Anterior cingulate cortex (tissue), 58 donors: ENCODE measurements around the gene ONECUT1.
"Not testable (repeated sequence)": the region's sequence is repeated elsewhere in the genome, so short reads cannot be mapped to it uniquely, and the experiment has no call there.

ENCODE experiments used
- DNase-seq, 58 donors: peaks; one replicate each; lab custom pipeline; 2025; lab: John Stamatoyannopoulos, UW

The ONECUT1 gene

GRCh38 chr15:52790169-52790708 lies at the start of gene ONECUT1:
TSS of gene ONECUT1 (minus strand) at chr15:52790336. CDS start at chr15:52789884, 452 bp downstream.
- DNase-seq: peak in 25 of 58 donors; percentile 6 to 61 (median 27)

- DNase-seq: no peak
These were observed 44.2 kb upstream of the ONECUT1 start for GRCh38 chr15:52834379-52834778.

GRCh38 chr15:52824169-52824942 lies 34.2 kb upstream of the ONECUT1 start:
- not testable (repeated sequence) for DNase-seq

- no peak for DNase-seq
These were observed 32.3 kb upstream of the ONECUT1 start for GRCh38 chr15:52822475-52822874.

GRCh38 chr15:52819253-52819652 lies 29.1 kb upstream of the ONECUT1 start:
- DNase-seq: no peak

- DNase-seq: not testable (repeated sequence)
These were observed 25.8 kb upstream of the ONECUT1 start for GRCh38 chr15:52815899-52816298.

- DNase-seq: no peak
These were observed 18.9 kb upstream of the ONECUT1 start for GRCh38 chr15:52808996-52809395.

GRCh38 chr15:52808441-52808840 lies 18.3 kb upstream of the ONECUT1 start:
- DNase-seq: no peak

- no peak for DNase-seq
These were observed 16.1 kb upstream of the ONECUT1 start for GRCh38 chr15:52806284-52806655.

- no peak for DNase-seq
These were observed 15.5 kb upstream of the ONECUT1 start for GRCh38 chr15:52805351-52806283.

GRCh38 chr15:52804526-52805081 lies 14.5 kb upstream of the ONECUT1 start:
- DNase-seq: no peak

- no peak for DNase-seq
These were observed 13.6 kb upstream of the ONECUT1 start for GRCh38 chr15:52803467-52804306.

GRCh38 chr15:52803108-52803466 lies 13.0 kb upstream of the ONECUT1 start:
- no peak for DNase-seq

- no peak for DNase-seq
These were observed 12.0 kb upstream of the ONECUT1 start for GRCh38 chr15:52802110-52802509.

GRCh38 chr15:52801748-52802085 lies 11.6 kb upstream of the ONECUT1 start:
- DNase-seq: no peak

- no peak for DNase-seq
These were observed 11.0 kb upstream of the ONECUT1 start for GRCh38 chr15:52800828-52801747.

- DNase-seq: no peak
These were observed 9.1 kb upstream of the ONECUT1 start for GRCh38 chr15:52799145-52799811.

- no peak for DNase-seq
These were observed 8.5 kb upstream of the ONECUT1 start for GRCh38 chr15:52798529-52799101.
